MM.1S (cell line): ENCODE results near the gene FAM32A.

Experiments used
- DNase-seq: peaks from one replicate; pipeline ENCODE4 v3.0.0-alpha.2; 2015
- H2AFZ ChIP-seq: fragments of 300-600 bp; sonication (generic); 2 replicates; pipeline ENCODE4 v1.6.0; 2016; ENCODE audit warnings: antibody characterized with exemption, low read length
- H3F3A ChIP-seq: fragments of 300-600 bp; sonication (generic); 2 replicates; pipeline ENCODE4 v1.6.1; 2016; ENCODE audit warnings: mild to moderate bottlenecking, antibody characterized with exemption, low read length, moderate library complexity, mixed read lengths; ENCODE audit not compliant: insufficient read depth
- H3K27ac ChIP-seq: fragments of 300-600 bp; sonication (generic); 2 replicates; pipeline ENCODE4 v1.5.1; 2016; ENCODE audit warnings: mild to moderate bottlenecking, low read length
- H3K27me3 ChIP-seq: fragments of 300-600 bp; sonication (generic); replicated peaks from 2 replicates; pipeline ENCODE4 v1.6.0; 2016; ENCODE audit warnings: low read length; ENCODE audit not compliant: insufficient read depth
- H3K36me3 ChIP-seq: fragments of 300-600 bp; sonication (generic); replicated peaks from 2 replicates; pipeline ENCODE4 v1.6.1; 2016; ENCODE audit warnings: mild to moderate bottlenecking, low read length, mixed read lengths; ENCODE audit not compliant: insufficient read depth
- H3K4me1 ChIP-seq: fragments of 300-600 bp; sonication (generic); 2 replicates; pipeline ENCODE4 v1.6.1; 2016; ENCODE audit warnings: low read length, mixed read lengths
- H3K4me2 ChIP-seq: fragments of 300-600 bp; sonication (generic); 2 replicates; pipeline ENCODE4 v1.6.0; 2016; ENCODE audit warnings: low read depth, low read length
- H3K4me3 ChIP-seq: fragments of 300-600 bp; sonication (generic); 2 replicates; pipeline ENCODE4 v1.5.1; 2016; ENCODE audit warnings: low read length, mixed read lengths
- H3K79me2 ChIP-seq: fragments of 300-600 bp; sonication (generic); 2 replicates; pipeline ENCODE4 v1.6.1; 2016; ENCODE audit warnings: mixed run types, low read length, mixed read lengths
- H3K9ac ChIP-seq: fragments of 300-600 bp; sonication (generic); 2 replicates; pipeline ENCODE4 v1.6.1; 2016; ENCODE audit warnings: low read length, mixed read lengths
- H3K9me2 ChIP-seq: fragments of 300-600 bp; sonication (generic); replicated peaks from 2 replicates; pipeline ENCODE4 v1.6.1; 2016; ENCODE audit warnings: mild to moderate bottlenecking, low read length, mixed read lengths; ENCODE audit not compliant: insufficient read depth
- H3K9me3 ChIP-seq: fragments of 300-600 bp; sonication (generic); replicated peaks from 2 replicates; pipeline ENCODE4 v1.6.1; 2016; ENCODE audit warnings: mild to moderate bottlenecking, low read length, mixed read lengths; ENCODE audit not compliant: insufficient read depth
- H4K20me1 ChIP-seq: fragments of 300-600 bp; sonication (generic); 2 replicates; pipeline ENCODE4 v1.6.1; 2016; ENCODE audit warnings: mild to moderate bottlenecking, low read length, moderate library complexity, mixed read lengths; ENCODE audit not compliant: insufficient read depth
- EZH2 ChIP-seq: fragments of 300-600 bp; sonication (generic); optimal IDR thresholded peaks from 2 replicates; pipeline ENCODE3; 2017; ENCODE audit warnings: low read depth, mild to moderate bottlenecking, antibody characterized with exemption, low read length, mixed read lengths
- EZH2phosphoT487 ChIP-seq: fragments of 300-600 bp; sonication (generic); IDR thresholded peaks from 2 replicates; pipeline ENCODE4 v1.6.1; 2018; ENCODE audit warnings: antibody characterized with exemption, low read length
- TF ChIP-seq, protein P1 (sequence below): fragments of 300-600 bp; sonication (generic); IDR thresholded peaks from 2 replicates; pipeline ENCODE4 v1.5.1; 2016; ENCODE audit warnings: antibody characterized with exemption, low read length, mixed read lengths

The FAM32A gene

DNA sequence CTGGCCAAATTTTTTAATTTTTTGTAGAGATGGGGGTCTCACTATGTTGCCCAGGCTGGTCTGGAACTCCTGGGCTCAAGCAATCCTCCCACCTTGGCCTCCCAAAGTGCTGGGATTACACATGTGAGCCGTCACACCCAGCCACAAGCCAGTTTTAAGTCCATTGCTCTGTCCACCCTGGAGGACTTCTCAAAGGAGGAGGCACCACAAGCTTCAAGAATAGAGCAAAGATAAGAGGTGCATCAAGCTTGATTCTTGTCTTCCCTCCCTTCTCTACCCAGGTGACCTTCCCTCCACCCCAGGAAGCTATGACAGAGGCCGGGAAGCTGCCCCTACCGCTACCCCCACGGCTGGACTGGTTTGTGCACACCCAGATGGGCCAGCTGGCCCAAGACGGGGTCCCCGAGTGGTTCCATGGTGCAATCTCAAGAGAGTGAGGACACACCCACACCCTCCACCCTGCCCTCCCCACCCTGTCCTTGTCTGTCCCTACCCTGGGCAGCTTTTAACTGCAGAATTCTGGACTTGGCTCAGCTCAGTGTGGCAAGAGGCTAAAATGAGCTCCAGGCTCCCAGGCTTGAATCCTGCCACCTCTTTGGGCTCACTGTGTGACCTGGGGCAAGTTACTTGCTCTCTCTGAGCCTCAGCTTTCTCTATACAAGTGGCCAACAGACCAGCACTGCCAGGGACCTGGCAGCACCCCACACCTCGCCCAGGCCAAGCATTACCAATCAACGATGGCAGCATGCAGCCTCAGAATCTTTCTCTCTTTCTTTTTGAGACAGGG is 36.6 kb upstream of the FAM32A start:
- H3K36me3 ChIP-seq = peaks cover 20% of the 10 kb centered on the region
- H2AFZ ChIP-seq = no peak overlapping the region
- no peaks in the 10 kb centered on the region for H4K20me1 ChIP-seq
- peak overlapping the region; percentile 52 for H3K4me2 ChIP-seq
- DNase-seq = no peak
- H3K4me1 ChIP-seq = peaks cover 60% of the 10 kb centered on the region
- no peak overlapping the region for H3K4me3 ChIP-seq
- peaks cover 90% of the 10 kb centered on the region for H3F3A ChIP-seq
- H3K27me3 ChIP-seq = no peaks in the 10 kb centered on the region
- TF ChIP-seq EZH2phosphoT487 (no peak), EZH2 (no peak)
- TF ChIP-seq, protein P1, sequence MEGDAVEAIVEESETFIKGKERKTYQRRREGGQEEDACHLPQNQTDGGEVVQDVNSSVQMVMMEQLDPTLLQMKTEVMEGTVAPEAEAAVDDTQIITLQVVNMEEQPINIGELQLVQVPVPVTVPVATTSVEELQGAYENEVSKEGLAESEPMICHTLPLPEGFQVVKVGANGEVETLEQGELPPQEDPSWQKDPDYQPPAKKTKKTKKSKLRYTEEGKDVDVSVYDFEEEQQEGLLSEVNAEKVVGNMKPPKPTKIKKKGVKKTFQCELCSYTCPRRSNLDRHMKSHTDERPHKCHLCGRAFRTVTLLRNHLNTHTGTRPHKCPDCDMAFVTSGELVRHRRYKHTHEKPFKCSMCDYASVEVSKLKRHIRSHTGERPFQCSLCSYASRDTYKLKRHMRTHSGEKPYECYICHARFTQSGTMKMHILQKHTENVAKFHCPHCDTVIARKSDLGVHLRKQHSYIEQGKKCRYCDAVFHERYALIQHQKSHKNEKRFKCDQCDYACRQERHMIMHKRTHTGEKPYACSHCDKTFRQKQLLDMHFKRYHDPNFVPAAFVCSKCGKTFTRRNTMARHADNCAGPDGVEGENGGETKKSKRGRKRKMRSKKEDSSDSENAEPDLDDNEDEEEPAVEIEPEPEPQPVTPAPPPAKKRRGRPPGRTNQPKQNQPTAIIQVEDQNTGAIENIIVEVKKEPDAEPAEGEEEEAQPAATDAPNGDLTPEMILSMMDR = no peak
- H3K9me3 ChIP-seq = no peaks in the 10 kb centered on the region
- H3K9me2 ChIP-seq = no peaks in the 10 kb centered on the region
- H3K79me2 ChIP-seq = peaks cover 93% of the 10 kb centered on the region
- H3K9ac ChIP-seq = peak overlapping the region; percentile 25; the same call in 1 of the 2 replicates
- peak overlapping the region; percentile 98 for H3K27ac ChIP-seq

- Histone ChIP-seq H3K79me2 (peaks cover 62% of the 10 kb centered on the region), H3K9me3 (no peaks in the 10 kb centered on the region), H3K27me3 (no peaks in the 10 kb centered on the region), H3F3A (peaks cover 89% of the 10 kb centered on the region), H3K9me2 (no peaks in the 10 kb centered on the region), H3K4me1 (peaks cover 65% of the 10 kb centered on the region), H3K4me3 (no peak overlapping the region), H3K4me2 (peak overlapping the region; percentile 38; the same call in 1 of the 2 replicates), H3K36me3 (peaks cover 43% of the 10 kb centered on the region), H2AFZ (no peak overlapping the region), H3K9ac (no peak overlapping the region), H4K20me1 (no peaks in the 10 kb centered on the region), H3K27ac (peak overlapping the region; percentile 99)
- peak; percentile 71 for DNase-seq
- TF ChIP-seq, protein P1 = no peak
- TF ChIP-seq EZH2phosphoT487 (no peak), EZH2 (no peak)
Observed at GRCh38 chr19:16153582-16154336, 31.5 kb upstream of the FAM32A start.

DNA sequence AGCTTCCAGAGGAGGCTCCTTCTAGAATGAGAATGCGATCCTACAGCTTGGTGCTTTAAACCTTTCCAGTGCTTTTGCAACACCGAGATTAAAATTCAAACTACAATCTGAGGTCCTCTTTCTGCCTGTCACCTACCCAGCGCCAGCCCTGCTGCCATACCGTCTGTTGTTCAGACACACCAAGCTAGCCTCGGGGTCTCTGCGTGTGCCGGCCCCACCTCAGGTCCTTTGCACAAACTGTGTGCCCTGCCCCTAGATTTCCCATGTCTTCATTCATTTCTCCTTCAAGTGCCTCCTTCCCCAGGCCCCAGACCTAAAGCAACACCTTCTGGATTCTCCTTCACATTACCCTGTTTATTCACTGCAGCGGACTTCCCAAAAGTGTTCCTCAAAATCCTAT is 30.7 kb upstream of the FAM32A start:
- peaks cover 55% of the 10 kb centered on the region for H3K79me2 ChIP-seq
- H3K9ac ChIP-seq = peak overlapping the region; percentile 64
- no peaks in the 10 kb centered on the region for H3K9me3 ChIP-seq
- no peaks in the 10 kb centered on the region for H3K9me2 ChIP-seq
- peak overlapping the region; percentile 38 for H3K4me2 ChIP-seq
- peaks cover 57% of the 10 kb centered on the region for H3K4me1 ChIP-seq
- TF ChIP-seq EZH2phosphoT487 = no peak
- no peak for TF ChIP-seq EZH2
- TF ChIP-seq, protein P1 = no peak
- no peaks in the 10 kb centered on the region for H4K20me1 ChIP-seq
- peaks cover 39% of the 10 kb centered on the region for H3K36me3 ChIP-seq
- H3K27ac ChIP-seq = peak overlapping the region; percentile 99
- no peak overlapping the region; the same call in 1 of the 2 replicates for H3K4me3 ChIP-seq
- H3K27me3 ChIP-seq = no peaks in the 10 kb centered on the region
- H2AFZ ChIP-seq = no peak overlapping the region
- peaks cover 87% of the 10 kb centered on the region for H3F3A ChIP-seq
- no peak for DNase-seq
